Activated effector memory CD4-positive, alpha-beta T cell treated with Interleukin-2 at 50 U/mL for 16 hours (primary cell): ENCODE results near the gene ANTXR2.
"Not testable (repeated sequence)": the region's sequence is repeated elsewhere in the genome, so short reads cannot be mapped to it uniquely, and the experiment has no call there.

Source experiments
- DNase-seq: peaks from one replicate; pipeline ENCODE4 v3.0.0-alpha.2; 2020

ANTXR2 gene

GRCh38 chr4:79904331-79904730 is 168.7 kb downstream of the ANTXR2 start:
- no peak for DNase-seq

- DNase-seq, result no peak
These were observed 172.8 kb downstream of the ANTXR2 start for GRCh38 chr4:79900182-79900581.

- DNase-seq, result no peak
These were observed 173.5 kb downstream of the ANTXR2 start for GRCh38 chr4:79899481-79899880.

- no peak for DNase-seq
These were observed 175.0 kb downstream of the ANTXR2 start for GRCh38 chr4:79898055-79898454.

GRCh38 chr4:79897174-79897573 is 175.9 kb downstream of the ANTXR2 start:
- no peak for DNase-seq

GRCh38 chr4:79893456-79893855 is 179.6 kb downstream of the ANTXR2 start:
- no peak for DNase-seq

GRCh38 chr4:79889026-79889425 is 184.0 kb downstream of the ANTXR2 start:
- not testable (repeated sequence) for DNase-seq

- no peak for DNase-seq
These were observed 186.5 kb downstream of the ANTXR2 start for GRCh38 chr4:79886557-79886956.

- DNase-seq, result no peak
These were observed 187.0 kb downstream of the ANTXR2 start for GRCh38 chr4:79886021-79886420.

GRCh38 chr4:79883290-79883689 is 189.7 kb downstream of the ANTXR2 start:
- no peak for DNase-seq

GRCh38 chr4:79882806-79883205 is 190.2 kb downstream of the ANTXR2 start:
- no peak for DNase-seq

- DNase-seq, result no peak
These were observed 191.6 kb downstream of the ANTXR2 start for GRCh38 chr4:79881407-79881806.

GRCh38 chr4:79877511-79877910 is 195.5 kb downstream of the ANTXR2 start:
- no peak for DNase-seq

- DNase-seq, result no peak
These were observed 197.6 kb downstream of the ANTXR2 start for GRCh38 chr4:79875344-79875899.

GRCh38 chr4:79874197-79874596 is 198.8 kb downstream of the ANTXR2 start:
- DNase-seq, result no peak

GRCh38 chr4:79872738-79873137 is 200.3 kb downstream of the ANTXR2 start:
- no peak for DNase-seq

- no peak for DNase-seq
These were observed 201.1 kb downstream of the ANTXR2 start for GRCh38 chr4:79871961-79872360.

- no peak for DNase-seq
These were observed 203.3 kb downstream of the ANTXR2 start for GRCh38 chr4:79869597-79870237.

GRCh38 chr4:79865201-79865597 is 207.8 kb downstream of the ANTXR2 start:
- no peak for DNase-seq

GRCh38 chr4:79864500-79865200 is 208.4 kb downstream of the ANTXR2 start:
- DNase-seq, result no peak

- no peak for DNase-seq
These were observed 209.7 kb downstream of the ANTXR2 start for GRCh38 chr4:79863333-79863732.

GRCh38 chr4:79862821-79863220 is 210.2 kb downstream of the ANTXR2 start:
- DNase-seq, result no peak

- DNase-seq, result no peak
These were observed 215.2 kb downstream of the ANTXR2 start for GRCh38 chr4:79857811-79858210.

- no peak for DNase-seq
These were observed 216.8 kb downstream of the ANTXR2 start for GRCh38 chr4:79856196-79856595.
